Fibroblast of skin of scalp (primary cell): ENCODE measurements around the gene MYO16. TPM values are rescaled to one million over a fixed set of nuclear protein-coding genes. Genes with fewer than 3 reads are reported as not detected.

Experiments used
- DNase-seq: peaks from one replicate; pipeline ENCODE4 v3.0.0-alpha.2; 2013
- polyA plus RNA-seq, 2 experiments: library from polyadenylated mRNA; unstranded; fragments of 120-200 nt; gene quantifications; one replicate each; pipeline ENCODE4 v1.2.1, GENCODE V29; 2013; ENCODE audit not compliant: insufficient read length in 2 of 2

Gene MYO16
- 0.12 TPM for polyA plus RNA-seq (2013, experiment 1 of 2; ENCODE audit: insufficient read length)
- polyA plus RNA-seq (2013, experiment 2 of 2; ENCODE audit: insufficient read length) = 0.36 TPM

GRCh38 chr13:108629181-108629752 lies at the start of gene MYO16:
TSS of gene MYO16 (plus strand) at chr13:108629611. CDS start at chr13:108629845, 234 bp downstream.
- DNase-seq = no peak

GRCh38 chr13:108586826-108587225 lies 42.6 kb upstream of the MYO16 start:
- no peak for DNase-seq

GRCh38 chr13:108588516-108588915 lies 40.9 kb upstream of the MYO16 start:
- DNase-seq = no peak

- no peak for DNase-seq
Observed at GRCh38 chr13:108594153-108594552, 35.3 kb upstream of the MYO16 start.

- DNase-seq = no peak
Observed at GRCh38 chr13:108595436-108596274, 33.8 kb upstream of the MYO16 start.

- DNase-seq = no peak
Observed at GRCh38 chr13:108597943-108598342, 31.5 kb upstream of the MYO16 start.

GRCh38 chr13:108606424-108606823 lies 23.0 kb upstream of the MYO16 start:
- DNase-seq = no peak

- peak; percentile 37 for DNase-seq
Observed at GRCh38 chr13:108609353-108609752, 20.1 kb upstream of the MYO16 start.

GRCh38 chr13:108610507-108610906 lies 18.9 kb upstream of the MYO16 start:
- no peak for DNase-seq

GRCh38 chr13:108615241-108615640 lies 14.2 kb upstream of the MYO16 start:
- DNase-seq = no peak

GRCh38 chr13:108618233-108618632 lies 11.2 kb upstream of the MYO16 start:
- DNase-seq = no peak

GRCh38 chr13:108621462-108621861 lies 7.9 kb upstream of the MYO16 start:
- DNase-seq = no peak

GRCh38 chr13:108624108-108624507 lies 5.3 kb upstream of the MYO16 start:
- no peak for DNase-seq

GRCh38 chr13:108624979-108625378 lies 4.4 kb upstream of the MYO16 start:
- DNase-seq = no peak

GRCh38 chr13:108629988-108630387 lies 577 bp downstream of the MYO16 start:
- no peak for DNase-seq

- no peak for DNase-seq
Observed at GRCh38 chr13:108632649-108633167, 3.3 kb downstream of the MYO16 start.

GRCh38 chr13:108638901-108639300 lies 9.5 kb downstream of the MYO16 start:
- DNase-seq = no peak

- no peak for DNase-seq
Observed at GRCh38 chr13:108643646-108644353, 14.4 kb downstream of the MYO16 start.

- no peak for DNase-seq
Observed at GRCh38 chr13:108645376-108645775, 16.0 kb downstream of the MYO16 start.

GRCh38 chr13:108650271-108650670 lies 20.9 kb downstream of the MYO16 start:
- DNase-seq = no peak

GRCh38 chr13:108656742-108657141 lies 27.3 kb downstream of the MYO16 start:
- DNase-seq = no peak

GRCh38 chr13:108657519-108657918 lies 28.1 kb downstream of the MYO16 start:
- DNase-seq = no peak

- DNase-seq = peak; percentile 15
Observed at GRCh38 chr13:108662528-108662927, 33.1 kb downstream of the MYO16 start.
